Activated CD8-positive, alpha-beta memory T cell treated with anti-CD3 and anti-CD28 coated beads for 1 hour (primary cell): Measurements from ENCODE around the gene PCDH18.
"Not testable (repeated sequence)": the region's sequence is repeated elsewhere in the genome, so short reads cannot be mapped to it uniquely, and the experiment has no call there.

ENCODE experiments used
- DNase-seq, 2 donors: peaks; one replicate each; pipeline ENCODE4 v3.0.0-alpha.2; 2020; ENCODE audit warnings: low read depth in 1 of 2; ENCODE audit errors: extremely low read depth in 1 of 2

Gene PCDH18, protein sequence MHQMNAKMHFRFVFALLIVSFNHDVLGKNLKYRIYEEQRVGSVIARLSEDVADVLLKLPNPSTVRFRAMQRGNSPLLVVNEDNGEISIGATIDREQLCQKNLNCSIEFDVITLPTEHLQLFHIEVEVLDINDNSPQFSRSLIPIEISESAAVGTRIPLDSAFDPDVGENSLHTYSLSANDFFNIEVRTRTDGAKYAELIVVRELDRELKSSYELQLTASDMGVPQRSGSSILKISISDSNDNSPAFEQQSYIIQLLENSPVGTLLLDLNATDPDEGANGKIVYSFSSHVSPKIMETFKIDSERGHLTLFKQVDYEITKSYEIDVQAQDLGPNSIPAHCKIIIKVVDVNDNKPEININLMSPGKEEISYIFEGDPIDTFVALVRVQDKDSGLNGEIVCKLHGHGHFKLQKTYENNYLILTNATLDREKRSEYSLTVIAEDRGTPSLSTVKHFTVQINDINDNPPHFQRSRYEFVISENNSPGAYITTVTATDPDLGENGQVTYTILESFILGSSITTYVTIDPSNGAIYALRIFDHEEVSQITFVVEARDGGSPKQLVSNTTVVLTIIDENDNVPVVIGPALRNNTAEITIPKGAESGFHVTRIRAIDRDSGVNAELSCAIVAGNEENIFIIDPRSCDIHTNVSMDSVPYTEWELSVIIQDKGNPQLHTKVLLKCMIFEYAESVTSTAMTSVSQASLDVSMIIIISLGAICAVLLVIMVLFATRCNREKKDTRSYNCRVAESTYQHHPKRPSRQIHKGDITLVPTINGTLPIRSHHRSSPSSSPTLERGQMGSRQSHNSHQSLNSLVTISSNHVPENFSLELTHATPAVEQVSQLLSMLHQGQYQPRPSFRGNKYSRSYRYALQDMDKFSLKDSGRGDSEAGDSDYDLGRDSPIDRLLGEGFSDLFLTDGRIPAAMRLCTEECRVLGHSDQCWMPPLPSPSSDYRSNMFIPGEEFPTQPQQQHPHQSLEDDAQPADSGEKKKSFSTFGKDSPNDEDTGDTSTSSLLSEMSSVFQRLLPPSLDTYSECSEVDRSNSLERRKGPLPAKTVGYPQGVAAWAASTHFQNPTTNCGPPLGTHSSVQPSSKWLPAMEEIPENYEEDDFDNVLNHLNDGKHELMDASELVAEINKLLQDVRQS

DNA sequence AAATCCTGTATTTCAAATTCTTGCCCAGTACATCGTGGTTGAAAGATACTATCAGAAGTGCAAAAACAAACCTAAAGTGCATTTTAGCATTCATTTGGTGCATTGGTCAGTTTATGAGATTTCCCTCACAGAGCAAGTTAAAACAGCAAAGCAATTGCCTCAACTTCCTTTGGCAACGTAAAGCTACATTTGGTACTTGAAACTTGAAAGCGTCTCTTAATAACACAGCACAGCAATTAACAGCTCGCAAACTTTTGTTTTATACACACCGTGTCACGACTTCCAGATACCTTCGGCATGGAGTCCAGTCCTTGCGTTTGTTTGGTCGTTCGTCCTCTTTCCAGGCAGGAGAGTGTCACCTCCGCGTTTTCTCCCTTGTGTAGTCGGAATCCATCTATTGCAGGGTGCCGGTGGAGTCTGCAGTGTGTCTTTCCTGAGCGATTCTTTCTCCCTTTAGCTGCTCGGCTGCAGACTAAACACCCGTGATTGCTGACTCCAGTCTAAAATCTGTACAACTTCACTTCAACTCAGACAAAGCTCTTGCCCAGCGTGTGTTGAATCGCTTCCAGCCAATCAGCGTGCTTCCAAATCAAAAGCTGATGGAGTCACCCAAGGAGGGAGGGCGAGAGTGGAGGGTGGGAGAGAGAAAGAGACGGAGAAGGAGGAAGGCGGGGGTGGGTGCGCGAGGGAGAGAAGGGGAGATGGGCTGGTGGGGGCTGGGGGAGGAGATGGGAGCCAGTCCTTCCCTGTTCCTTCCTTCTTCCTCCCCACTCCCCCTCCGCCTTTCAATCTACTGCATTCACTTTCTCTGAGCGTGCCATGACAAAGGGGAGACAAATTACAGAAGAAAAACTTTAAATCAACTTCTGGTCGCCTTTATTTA is at the start of gene PCDH18:
PCDH18 (minus strand) TSS at position 509 of the 883 bp plus-strand sequence; CDS start at position 103, 406 bp downstream.
- no peak for DNase-seq

DNA sequence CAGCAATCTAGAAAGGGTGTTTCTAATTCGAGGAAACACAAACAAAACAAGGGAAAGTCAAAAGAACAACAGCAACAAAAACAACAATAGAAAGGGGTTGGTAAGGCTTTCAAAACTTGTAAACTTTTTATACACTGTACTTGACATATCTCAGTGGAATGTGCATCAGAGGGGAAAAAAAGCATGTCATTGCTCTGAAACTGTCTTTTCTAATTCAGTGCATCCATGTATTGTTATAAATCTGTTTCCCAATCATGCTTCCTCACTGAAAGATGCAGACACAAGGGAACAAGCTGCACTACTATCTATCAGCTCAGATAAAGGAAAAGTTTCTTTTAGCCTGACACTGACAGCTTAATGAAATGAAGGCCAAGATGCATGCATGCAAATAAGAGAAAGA is 44.2 kb upstream of the PCDH18 start:
- no peak for DNase-seq

DNA sequence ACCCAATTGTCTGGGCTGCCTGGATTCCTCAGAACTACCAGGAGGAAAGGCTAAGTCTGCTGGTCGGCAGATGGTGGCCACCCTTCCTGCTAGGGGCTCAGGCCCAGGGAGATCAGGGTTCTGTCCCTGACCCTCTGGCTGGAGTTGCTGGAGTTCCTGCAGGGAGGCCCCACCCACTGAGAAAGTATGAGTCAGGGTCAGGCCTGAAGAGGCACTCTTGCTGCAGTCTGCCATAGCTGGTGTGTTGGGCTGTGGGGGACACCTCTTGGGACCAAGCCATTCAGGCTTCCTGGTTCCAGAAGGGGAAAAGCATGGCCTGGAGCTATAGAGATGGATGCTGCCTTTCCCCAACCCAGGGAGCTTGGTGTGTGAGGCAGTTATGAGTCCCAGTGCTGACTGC is 40.4 kb upstream of the PCDH18 start:
- DNase-seq: no peak

DNA sequence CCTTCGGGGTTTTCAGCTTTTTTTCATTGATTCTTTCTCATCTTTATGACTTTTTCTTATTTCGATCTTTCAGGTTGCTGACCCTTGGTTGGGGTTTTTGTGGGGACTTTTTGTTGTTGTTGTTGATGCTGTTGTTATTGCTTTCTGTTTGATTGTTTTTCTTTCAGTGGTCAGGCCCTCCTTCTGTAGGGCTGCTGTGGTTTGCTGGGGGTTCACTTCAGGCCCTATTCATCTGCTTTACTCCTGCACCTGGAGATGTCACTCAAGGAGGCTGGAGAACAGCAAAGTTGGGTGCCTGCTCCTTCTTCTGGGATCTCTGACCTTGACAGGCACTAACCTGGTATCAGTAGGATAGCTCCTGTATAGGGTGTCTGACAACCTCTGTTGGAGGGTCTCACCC is 39.9 kb upstream of the PCDH18 start:
- no peak for DNase-seq

DNA sequence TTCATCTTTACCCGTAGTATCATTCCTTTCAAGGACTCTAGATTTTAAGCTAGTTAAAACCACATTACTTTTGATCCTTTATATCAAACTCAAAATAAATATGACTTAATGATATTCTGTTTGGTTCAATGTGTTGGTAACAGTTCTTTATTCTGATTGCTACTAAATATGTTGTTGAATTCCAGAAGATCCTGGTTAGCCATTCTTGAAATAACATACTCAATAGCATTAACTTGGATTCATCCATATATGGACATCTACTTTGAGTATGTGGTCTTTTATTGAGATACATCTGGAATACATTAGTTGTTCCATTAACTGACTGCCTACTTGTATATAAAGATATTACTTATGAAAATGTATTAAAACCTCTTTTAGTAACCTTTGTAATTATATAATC is 27.5 kb upstream of the PCDH18 start:
- no peak for DNase-seq

DNA sequence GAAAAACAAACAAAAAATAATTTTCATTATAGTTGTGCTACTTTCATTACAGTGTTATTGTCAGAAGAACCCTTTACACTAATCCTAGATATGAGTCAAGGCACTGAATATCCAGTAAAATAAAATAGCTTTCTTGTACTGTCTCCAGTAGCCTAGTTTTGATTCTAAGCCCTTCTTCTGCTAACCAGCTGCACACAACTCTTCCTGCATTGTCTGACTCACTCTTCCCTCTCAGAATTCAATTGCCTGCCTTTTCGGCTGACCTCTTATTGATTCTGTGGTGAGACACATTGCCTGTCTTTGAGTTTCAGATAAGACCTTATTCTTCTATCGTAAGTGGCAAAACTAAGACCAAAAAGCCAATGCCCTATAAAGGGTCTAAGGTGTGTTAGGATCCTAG is 26.7 kb upstream of the PCDH18 start:
- no peak for DNase-seq

DNA sequence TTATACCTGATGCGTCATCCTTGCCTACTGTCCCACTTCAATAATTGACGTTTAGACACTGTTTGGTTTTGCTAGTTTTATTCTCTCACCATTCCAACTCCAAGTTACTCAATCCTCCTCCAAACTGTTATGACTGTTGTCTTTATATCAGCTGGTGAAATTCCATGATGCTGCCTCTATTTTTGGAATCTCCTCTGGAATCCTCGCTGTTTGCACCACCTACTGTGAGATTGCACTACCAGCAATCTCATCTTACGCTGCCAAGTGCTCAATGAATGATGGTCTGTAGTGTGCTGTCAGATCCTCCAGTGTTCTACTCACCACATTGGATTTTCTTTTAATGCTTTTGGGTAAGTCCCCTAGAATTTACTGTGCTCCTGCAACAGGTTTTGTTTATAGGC is 13.2 kb upstream of the PCDH18 start:
- DNase-seq: no peak

DNA sequence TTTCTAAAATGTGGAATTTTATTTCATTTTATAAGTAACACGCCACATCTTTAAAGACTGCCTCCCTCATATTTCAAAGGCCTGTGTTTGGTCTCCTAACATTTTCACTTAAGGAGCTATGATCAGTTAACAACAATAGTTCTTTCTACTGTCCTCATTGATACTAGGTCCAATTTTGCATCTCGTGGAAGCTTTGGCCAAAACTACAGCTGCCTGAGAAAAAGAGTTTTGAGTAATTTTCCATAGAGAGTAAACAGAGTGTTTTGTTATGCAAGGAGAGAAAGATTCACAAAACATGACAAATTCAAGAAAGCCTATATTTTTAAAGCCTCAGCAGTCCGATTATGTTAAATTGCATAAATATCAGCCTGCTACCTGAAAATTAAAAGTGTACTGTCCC is 11.4 kb upstream of the PCDH18 start:
- no peak for DNase-seq

DNA sequence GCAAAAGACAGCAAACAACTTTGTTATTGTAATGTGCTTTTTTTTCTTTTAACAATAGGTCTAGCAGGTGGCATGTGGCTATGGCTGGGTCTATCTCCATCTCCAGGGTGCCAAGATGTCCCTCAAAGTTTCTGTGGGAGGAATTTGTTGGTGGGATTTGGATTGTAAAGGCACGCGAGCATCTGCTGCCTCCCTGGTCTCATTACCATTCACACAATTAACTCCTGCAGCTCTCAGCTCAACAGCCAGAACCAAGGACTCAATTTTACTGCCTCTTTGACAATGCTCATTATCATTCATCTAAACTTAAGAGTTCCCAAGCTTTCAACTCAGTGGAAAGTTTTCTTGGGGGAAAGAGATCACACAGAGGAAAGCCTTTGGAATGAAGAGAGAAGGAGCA is 10.9 kb upstream of the PCDH18 start:
- DNase-seq: no peak

DNA sequence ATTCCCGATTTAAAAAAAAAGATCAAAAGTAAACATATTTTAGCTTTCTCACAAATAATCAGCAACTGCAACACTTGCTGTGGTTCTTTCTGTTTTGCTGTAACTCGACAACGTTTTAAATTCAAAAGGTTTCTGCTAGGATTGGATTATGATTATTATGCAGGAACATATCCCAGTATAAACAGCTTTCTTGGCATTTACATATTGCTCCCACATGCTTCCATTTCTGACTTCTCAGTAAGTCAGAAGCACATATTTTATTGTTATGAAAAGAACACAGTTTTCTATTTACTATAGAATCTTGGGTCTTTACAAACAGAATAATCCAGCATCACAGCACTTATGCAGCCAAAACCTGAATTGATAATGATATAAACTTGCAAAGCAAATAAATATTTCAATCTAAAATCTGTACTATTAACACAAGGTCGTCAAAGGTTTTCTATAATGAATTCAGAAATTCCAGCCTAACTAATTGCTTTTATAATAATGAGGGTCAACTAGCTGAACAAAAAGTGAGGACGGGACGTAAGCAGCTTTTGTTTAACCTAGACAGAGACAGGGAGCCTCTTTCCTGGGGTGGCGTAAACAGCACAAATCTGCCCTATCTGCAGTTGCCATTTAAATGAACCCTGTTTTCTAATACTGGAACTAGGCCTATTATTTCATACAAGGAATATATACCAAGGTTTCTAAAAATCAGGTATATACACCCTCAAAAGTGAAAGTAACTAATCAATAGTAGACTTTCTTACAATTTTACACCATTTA is 9.8 kb upstream of the PCDH18 start:
- DNase-seq: no peak

DNA sequence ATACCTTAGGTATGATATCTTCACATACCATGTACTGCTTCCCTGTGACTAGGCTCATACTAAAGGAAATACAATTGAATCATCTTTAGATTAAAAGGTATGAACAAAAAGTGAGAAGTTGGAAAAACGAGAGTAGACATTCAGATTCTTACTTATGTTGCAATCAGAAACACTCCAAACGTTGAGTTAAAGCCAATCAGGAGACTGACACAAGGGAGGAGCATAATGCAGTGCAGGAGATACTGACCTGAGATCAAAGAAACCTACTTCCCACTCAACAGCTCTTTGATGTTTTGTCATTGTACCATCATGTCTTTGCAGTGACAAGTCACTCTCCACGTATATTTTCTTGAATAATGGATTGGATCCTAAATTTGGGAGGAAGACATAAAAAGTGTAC is 8.9 kb upstream of the PCDH18 start:
- DNase-seq: no peak

DNA sequence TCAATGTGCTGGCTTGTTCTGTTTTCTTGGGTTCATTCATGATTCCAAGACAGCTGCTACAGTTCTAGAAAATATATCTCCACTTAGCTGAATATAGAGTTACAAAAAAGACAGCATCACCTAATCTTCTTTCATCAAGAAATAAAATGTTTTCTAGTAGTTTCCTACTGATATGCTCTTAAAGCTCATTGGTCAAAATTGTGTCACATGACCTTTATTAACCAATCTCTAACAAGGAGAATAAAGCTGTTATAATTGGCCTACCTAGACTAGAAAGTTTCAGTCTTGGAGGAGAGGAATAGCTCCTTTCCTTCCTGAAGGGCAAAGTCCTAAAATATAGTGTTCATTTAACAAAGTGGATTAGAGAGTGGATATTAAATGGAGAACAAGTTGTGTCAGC is 8.1 kb upstream of the PCDH18 start:
- no peak for DNase-seq

DNA sequence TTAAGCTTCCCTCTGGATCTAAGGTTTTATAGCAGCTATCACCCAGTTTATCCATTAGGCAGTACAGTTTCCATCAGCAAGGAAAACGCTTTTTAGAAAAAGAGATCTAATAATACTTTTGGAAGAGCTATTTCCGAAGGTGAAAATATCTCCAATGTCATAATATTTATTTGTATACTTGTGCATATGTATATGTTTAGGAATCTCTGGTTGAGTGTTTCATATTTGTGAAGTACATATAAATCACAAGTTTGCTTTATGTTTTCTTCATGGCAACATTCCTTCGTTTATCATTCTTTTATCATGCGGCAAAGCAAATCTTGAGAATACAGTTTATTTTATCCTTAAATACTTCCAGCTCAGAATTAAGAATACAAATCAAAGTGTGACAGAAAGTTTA is 6.2 kb upstream of the PCDH18 start:
- DNase-seq: no peak

DNA sequence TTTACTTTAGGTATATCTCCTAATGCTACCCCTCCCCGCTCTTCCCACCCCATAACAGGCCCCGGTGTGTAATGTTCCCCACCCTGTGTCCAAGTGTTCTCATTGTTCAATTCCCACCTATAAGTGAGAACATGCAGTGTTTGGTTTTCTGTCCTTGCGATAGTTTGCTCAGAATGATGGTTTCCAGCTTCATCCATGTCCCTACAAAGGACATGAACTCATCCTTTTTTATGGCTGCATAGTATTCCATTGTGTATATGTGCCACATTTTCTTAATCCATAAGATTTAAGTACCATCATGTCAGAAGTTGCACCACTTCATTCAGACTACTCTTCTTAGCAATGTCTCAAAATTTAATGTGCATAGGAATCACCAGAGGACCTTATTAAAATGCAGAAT is 5.5 kb upstream of the PCDH18 start:
- DNase-seq: not testable (repeated sequence)

DNA sequence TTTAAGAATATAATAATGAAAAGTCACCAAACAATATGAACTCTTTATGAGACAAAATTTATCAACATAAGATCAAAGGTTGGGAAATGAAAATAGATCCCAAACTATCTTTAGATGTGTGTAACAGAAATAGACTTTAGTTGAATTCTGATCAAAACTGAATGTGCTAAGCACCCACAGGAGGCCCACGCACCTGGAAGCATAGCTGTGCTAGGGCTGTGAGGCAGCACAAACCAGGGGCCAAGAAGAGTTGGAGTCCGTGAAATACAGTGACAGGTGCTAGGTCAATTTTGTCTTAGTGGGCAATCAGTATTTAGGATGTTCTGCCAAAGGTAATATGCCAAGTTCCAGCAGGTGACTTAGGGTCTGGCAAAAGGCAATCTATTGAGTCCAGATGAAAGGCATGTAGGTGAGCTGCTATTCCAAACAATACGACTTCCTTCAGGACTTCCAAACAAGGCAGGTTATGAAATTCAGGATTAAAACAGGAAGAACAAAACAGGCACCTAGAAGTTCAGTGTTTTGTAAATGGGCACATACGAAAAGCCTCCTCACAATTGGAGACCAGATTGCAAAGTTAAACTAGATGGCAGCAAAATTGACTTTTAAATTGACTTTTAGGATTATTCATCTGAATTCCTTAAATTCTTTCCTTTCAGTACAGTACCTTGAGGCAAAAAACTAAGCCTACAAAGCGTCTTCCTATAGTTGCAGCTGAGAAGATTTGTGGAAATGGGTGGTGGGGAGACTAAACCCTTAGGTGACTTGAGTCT is 4.7 kb upstream of the PCDH18 start:
- no peak for DNase-seq

DNA sequence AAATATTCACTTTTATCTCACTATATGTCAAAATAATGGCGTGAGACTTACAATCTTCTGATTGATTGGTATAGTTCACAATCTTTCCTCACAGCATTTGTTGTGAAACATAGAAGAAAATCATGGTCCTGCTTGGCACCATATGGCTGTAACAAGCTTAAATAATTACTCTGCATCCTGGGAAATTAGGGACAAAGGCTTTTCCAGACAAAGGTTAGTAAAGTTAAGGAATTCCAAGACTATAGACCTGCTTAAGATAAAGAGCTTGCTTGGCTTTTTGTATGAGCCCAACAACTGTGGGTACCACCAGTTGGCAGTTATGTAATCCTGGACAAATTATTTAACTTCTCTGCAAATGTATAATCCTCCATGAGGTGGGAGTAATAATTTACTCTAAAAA is 3.4 kb upstream of the PCDH18 start:
- no peak for DNase-seq

DNA sequence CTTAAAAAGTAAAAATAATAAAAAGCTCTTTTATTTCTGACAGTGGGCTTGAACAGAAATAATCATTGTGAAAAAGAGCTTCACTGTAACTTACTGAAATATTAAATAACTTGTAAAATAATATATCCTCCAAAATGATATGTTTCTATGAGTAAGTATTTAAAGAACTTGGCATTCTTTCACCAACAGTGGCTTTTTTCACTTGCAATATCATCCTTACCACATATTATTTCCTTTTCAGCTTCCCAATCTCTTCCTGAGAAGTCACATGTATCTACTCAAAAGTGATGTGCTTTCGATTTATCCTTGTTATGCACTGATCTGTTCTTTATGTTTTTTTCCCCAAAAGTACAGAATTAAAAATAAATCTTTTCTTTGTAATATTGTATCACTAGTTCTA is 2.2 kb upstream of the PCDH18 start:
- DNase-seq: no peak

DNA sequence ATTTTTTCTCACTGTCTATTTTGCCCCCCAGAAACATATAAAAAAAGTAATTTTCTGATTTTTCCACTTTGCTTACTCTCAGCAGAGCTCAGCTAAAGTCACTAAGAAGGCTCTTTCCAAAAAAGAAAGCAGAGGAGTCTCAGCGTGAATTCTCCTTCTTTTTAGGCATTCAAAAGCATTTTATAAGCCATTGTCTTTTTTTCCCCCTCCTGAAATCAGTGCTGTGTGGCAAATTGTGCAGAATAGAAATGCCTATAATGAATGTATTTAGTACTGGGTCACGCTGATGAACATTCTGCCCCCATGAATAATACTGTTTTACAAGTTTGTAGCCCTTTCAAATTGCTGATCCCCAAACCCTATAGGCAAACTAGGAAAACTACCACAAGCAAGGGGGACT is 1.6 kb upstream of the PCDH18 start:
- DNase-seq: no peak

DNA sequence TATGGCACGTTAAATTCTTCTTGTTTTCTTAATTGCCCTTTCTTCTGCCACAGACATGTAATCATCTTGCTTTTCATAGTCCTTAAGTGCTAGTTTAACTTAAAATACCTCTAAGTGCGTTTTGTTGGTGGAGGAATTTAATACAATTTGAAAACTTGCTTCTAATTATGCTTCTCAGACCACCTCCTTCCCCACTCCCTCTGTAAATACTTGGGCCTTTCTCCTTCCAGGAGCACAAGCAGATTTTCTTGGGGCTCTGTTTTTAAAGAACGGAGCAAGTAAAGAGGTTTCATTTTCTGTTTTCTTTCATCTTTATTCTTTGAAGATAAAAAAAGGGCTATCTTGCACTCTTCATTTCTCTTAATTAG is 559 bp upstream of the PCDH18 start:
- DNase-seq: no peak
